Ascending aorta (tissue), 2 donors: Measurements from ENCODE around the gene GPC5. TPM values are rescaled to one million over a fixed set of nuclear protein-coding genes. Genes with fewer than 3 reads are reported as not detected.

ENCODE experiments used
- DNase-seq, 2 donors: peaks; one replicate each; pipeline ENCODE4 v3.0.0-alpha.2; 2019; ENCODE audit warnings: low spot score in 2 of 2
- H3K27ac ChIP-seq, 2 donors: fragments of 200-600 bp; sonication (generic); one replicate each; pipeline ENCODE4 v1.5.1; 2016 to 2017; ENCODE audit warnings: mild to moderate bottlenecking in 1 of 2
- H3K27me3 ChIP-seq: fragments of 200-600 bp; sonication (generic); one replicate; pipeline ENCODE4 v1.5.1; 2017
- H3K36me3 ChIP-seq, 2 donors: fragments of 200-600 bp; sonication (generic); one replicate each; pipeline ENCODE4 v1.5.1; 2016
- H3K4me1 ChIP-seq, 2 donors: fragments of 200-600 bp; sonication (generic); one replicate each; pipeline ENCODE4 v1.5.1; 2016 to 2017; ENCODE audit warnings: mild to moderate bottlenecking in 1 of 2
- H3K4me3 ChIP-seq, 2 donors: fragments of 200-600 bp; sonication (generic); one replicate each; pipeline ENCODE4 v1.5.1; 2016 to 2017; ENCODE audit warnings: mild to moderate bottlenecking in 1 of 2
- H3K9me3 ChIP-seq, 2 donors: fragments of 200-600 bp; sonication (generic); one replicate each; pipeline ENCODE4 v1.5.1; 2016
- CTCF ChIP-seq, 3 experiments: fragments of 200-600 bp in 2 of 3; fragments of 450-650 bp in 1 of 3; sonication (generic) in 2 of 3; IDR thresholded peaks; one replicate each; pipeline ENCODE4 v1.5.1; 2016 to 2019; ENCODE audit warnings: antibody characterized with exemption in 3 of 3, mild to moderate bottlenecking in 1 of 3, moderate library complexity in 1 of 3
- intact Hi-C: fragments of 100-400 bp; cut with DNase I; formaldehyde crosslinking; loops from one replicate; pipeline ENCODE4 v1.15.1; 2023
- total RNA-seq: library from RNA; depleted of rRNA; stranded (reverse); fragments of >200 nt; gene quantifications from one replicate; pipeline ENCODE4 v1.1.0, GENCODE V29; 2016

The GPC5 gene
- total RNA-seq, 1 donor from 2014 or later: not detected

- intact Hi-C loops: no loop called here
- no peaks in the 10 kb centered on the region for H3K27me3 ChIP-seq
These were observed 40.0 kb upstream of the GPC5 start for GRCh38 chr13:91358387-91358782.

GRCh38 chr13:91359111-91359510 is 39.3 kb upstream of the GPC5 start:
- peaks cover 0 to 13% of the 10 kb centered on the region in 2 donors for H3K36me3 ChIP-seq
- peak overlapping the region in 1 of 2 donors; percentile 7 for H3K4me3 ChIP-seq
- DNase-seq: no peak
- H3K4me1 ChIP-seq: peaks cover 3 to 8% of the 10 kb centered on the region in 2 donors
- no peak for TF ChIP-seq CTCF (IDR thresholded peaks at IDR 0.05)
- H3K27ac ChIP-seq: no peak overlapping the region
- no peaks in the 10 kb centered on the region for H3K27me3 ChIP-seq
- no peaks in the 10 kb centered on the region for H3K9me3 ChIP-seq
- intact Hi-C loops: no loop called here

More at GRCh38 chr13:91358387-91358782, 40.0 kb upstream of the GPC5 start:
- H3K4me1 ChIP-seq: peaks cover 3 to 15% of the 10 kb centered on the region in 2 donors
- no peak for TF ChIP-seq CTCF (IDR thresholded peaks at IDR 0.05)
- H3K9me3 ChIP-seq: no peaks in the 10 kb centered on the region
- no peak overlapping the region for H3K4me3 ChIP-seq
- no peak for DNase-seq
- H3K27ac ChIP-seq: peak overlapping the region in 1 of 2 donors; percentile 19
- peaks cover 0 to 16% of the 10 kb centered on the region in 2 donors for H3K36me3 ChIP-seq

GRCh38 chr13:91359631-91360030 is 38.8 kb upstream of the GPC5 start:
- H3K27ac ChIP-seq: no peak overlapping the region
- H3K4me3 ChIP-seq: peak overlapping the region in 1 of 2 donors; percentile 7
- intact Hi-C loops: no loop called here
- peaks cover 3 to 8% of the 10 kb centered on the region in 2 donors for H3K4me1 ChIP-seq
- H3K27me3 ChIP-seq: no peaks in the 10 kb centered on the region
- DNase-seq: no peak
- peaks cover 0 to 8% of the 10 kb centered on the region in 2 donors for H3K36me3 ChIP-seq
- no peaks in the 10 kb centered on the region for H3K9me3 ChIP-seq
- no peak for TF ChIP-seq CTCF (IDR thresholded peaks at IDR 0.05)

GRCh38 chr13:91360246-91360751 is 38.1 kb upstream of the GPC5 start:
- no peaks in the 10 kb centered on the region for H3K27me3 ChIP-seq
- TF ChIP-seq CTCF (IDR thresholded peaks at IDR 0.05): no peak
- H3K27ac ChIP-seq: no peak overlapping the region
- intact Hi-C loops: no loop called here
- DNase-seq: no peak
- peaks cover 0 to 4% of the 10 kb centered on the region in 2 donors for H3K36me3 ChIP-seq
- peaks cover 3 to 8% of the 10 kb centered on the region in 2 donors for H3K4me1 ChIP-seq
- no peaks in the 10 kb centered on the region for H3K9me3 ChIP-seq
- no peak overlapping the region for H3K4me3 ChIP-seq

- Histone ChIP-seq H3K27ac (no peak overlapping the region), H3K4me3 (no peak overlapping the region), H3K27me3 (no peaks in the 10 kb centered on the region), H3K4me1 (peaks cover 3 to 8% of the 10 kb centered on the region in 2 donors), H3K36me3 (no peaks in the 10 kb centered on the region), H3K9me3 (no peaks in the 10 kb centered on the region)
- TF ChIP-seq CTCF (IDR thresholded peaks at IDR 0.05): no peak
- intact Hi-C loops: no loop called here
- DNase-seq: no peak
These were observed 36.6 kb upstream of the GPC5 start for GRCh38 chr13:91361755-91362271.
